ENCODE data around the gene TMEM81.

TMEM81 gene

DNA sequence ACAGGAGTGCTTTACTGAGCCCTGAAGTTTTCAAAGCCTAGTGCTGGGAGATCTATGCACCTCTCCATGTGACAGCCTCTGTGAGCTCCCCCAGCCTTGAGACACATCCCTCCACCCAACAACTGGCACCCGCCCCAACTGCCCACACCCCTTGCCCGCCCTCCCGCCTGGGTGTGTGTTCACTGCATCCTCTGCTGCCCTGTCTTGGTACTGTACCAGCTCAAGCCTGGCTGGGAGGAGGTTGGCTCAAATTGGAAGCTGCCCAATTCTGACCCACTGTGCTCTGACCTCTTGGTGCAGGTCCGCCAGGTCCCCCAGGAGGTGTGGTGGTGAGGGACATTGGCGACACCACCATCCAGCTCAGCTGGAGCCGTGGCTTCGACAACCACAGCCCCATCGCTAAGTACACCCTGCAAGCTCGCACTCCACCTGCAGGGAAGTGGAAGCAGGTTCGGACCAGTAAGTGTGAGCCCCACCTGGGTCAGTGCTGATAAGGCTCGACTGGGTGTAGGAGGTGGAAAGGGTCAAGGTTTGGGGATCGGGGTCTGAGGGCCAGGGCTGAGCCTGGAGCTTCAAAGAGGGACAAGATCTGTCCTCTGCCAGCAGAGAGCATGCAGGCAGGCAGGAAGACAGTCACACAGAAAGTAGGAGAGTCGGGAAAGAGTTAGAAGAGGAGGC is 18.0 kb downstream of the TMEM81 start:
- H3K27me3 ChIP-seq (ENCODE audit: control insufficient read depth, insufficient read depth, low read length), result no peaks in the 10 kb centered on the region
- peaks cover 4% of the 10 kb centered on the region for H3K4me1 ChIP-seq (ENCODE audit: control insufficient read depth, insufficient read depth, low read length)
- H3K9me3 ChIP-seq (ENCODE audit: control insufficient read depth, insufficient read depth, low read length), result no peaks in the 10 kb centered on the region
- H3K9ac ChIP-seq (ENCODE audit: low read depth, low read length), result no peak overlapping the region
- H3K36me3 ChIP-seq (ENCODE audit: control insufficient read depth, insufficient read depth, low read length), result no peaks in the 10 kb centered on the region
- no peak overlapping the region for H3K4me3 ChIP-seq (ENCODE audit: low read depth, low read length)

DNA sequence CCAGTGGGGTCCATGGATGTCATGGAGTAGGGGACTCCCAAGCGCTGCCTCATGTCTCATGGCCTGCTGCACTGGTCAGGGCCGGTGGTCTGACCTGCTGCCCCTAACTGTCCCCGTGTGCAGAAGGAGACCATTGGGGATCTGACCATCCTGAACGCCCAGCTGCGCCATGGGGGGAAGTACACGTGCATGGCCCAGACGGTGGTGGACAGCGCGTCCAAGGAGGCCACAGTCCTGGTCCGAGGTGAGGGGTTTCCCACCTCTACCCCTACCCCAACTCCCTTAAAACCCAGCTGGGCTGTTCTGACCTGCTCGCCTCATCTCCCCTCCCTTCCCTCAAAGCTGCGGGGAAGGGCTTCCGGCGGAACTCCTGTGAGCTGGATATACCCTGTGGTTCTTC is 18.6 kb downstream of the TMEM81 start:
- Histone ChIP-seq H3K9me3 (ENCODE audit: control insufficient read depth, insufficient read depth, low read length) (no peaks in the 10 kb centered on the region), H3K36me3 (ENCODE audit: control insufficient read depth, insufficient read depth, low read length) (no peaks in the 10 kb centered on the region), H3K9ac (ENCODE audit: low read depth, low read length) (no peak overlapping the region), H3K4me3 (ENCODE audit: low read depth, low read length) (no peak overlapping the region), H3K4me1 (ENCODE audit: control insufficient read depth, insufficient read depth, low read length) (peaks cover 4% of the 10 kb centered on the region), H3K27me3 (ENCODE audit: control insufficient read depth, insufficient read depth, low read length) (no peaks in the 10 kb centered on the region)

DNA sequence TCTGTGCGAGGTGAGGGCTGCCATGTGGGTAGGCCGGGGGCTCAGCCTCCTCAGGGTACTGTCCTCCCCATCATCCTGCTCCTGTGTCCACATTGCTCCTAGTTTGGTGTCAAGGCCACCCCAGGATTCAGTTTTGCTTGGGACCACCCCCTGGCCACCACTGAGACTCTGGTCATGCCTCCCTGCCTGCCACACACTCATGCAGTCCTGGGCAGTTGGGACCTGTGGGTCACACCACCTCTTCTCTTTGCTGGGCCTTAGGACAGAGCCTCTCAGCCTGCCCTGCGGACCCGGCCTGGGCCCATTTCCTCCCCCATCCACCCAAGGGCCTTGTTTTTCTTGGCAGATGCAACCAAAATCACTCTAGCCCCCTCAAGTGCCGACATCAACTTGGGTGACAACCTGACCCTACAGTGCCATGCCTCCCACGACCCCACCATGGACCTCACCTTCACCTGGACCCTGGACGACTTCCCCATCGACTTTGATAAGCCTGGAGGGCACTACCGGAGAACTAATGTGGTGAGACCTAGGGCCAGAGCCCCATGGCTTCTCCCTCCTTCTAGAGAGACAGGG is 19.4 kb downstream of the TMEM81 start:
- Histone ChIP-seq H3K27me3 (ENCODE audit: control insufficient read depth, insufficient read depth, low read length) (no peaks in the 10 kb centered on the region), H3K9me3 (ENCODE audit: control insufficient read depth, insufficient read depth, low read length) (no peaks in the 10 kb centered on the region), H3K4me3 (ENCODE audit: low read depth, low read length) (no peak overlapping the region), H3K4me1 (ENCODE audit: control insufficient read depth, insufficient read depth, low read length) (peaks cover 4% of the 10 kb centered on the region), H3K36me3 (ENCODE audit: control insufficient read depth, insufficient read depth, low read length) (no peaks in the 10 kb centered on the region), H3K9ac (ENCODE audit: low read depth, low read length) (no peak overlapping the region)

DNA sequence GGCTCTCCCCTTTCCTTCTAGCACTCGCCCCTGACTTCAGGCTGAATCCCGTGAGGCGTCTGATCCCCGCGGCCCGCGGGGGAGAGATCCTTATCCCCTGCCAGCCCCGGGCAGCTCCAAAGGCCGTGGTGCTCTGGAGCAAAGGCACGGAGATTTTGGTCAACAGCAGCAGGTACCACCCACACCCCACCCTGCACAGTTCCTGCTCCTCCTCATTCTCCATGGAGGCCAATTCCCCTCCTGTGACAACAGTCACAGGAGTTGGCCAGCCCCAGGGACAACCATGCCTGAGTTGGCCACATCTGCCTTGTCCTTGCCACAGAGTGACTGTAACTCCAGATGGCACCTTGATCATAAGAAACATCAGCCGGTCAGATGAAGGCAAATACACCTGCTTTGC is 20.0 kb downstream of the TMEM81 start:
- Histone ChIP-seq H3K4me1 (ENCODE audit: control insufficient read depth, insufficient read depth, low read length) (peaks cover 4% of the 10 kb centered on the region), H3K27me3 (ENCODE audit: control insufficient read depth, insufficient read depth, low read length) (no peaks in the 10 kb centered on the region), H3K9me3 (ENCODE audit: control insufficient read depth, insufficient read depth, low read length) (no peaks in the 10 kb centered on the region), H3K36me3 (ENCODE audit: control insufficient read depth, insufficient read depth, low read length) (no peaks in the 10 kb centered on the region), H3K4me3 (ENCODE audit: low read depth, low read length) (no peak overlapping the region), H3K9ac (ENCODE audit: low read depth, low read length) (no peak overlapping the region)

DNA sequence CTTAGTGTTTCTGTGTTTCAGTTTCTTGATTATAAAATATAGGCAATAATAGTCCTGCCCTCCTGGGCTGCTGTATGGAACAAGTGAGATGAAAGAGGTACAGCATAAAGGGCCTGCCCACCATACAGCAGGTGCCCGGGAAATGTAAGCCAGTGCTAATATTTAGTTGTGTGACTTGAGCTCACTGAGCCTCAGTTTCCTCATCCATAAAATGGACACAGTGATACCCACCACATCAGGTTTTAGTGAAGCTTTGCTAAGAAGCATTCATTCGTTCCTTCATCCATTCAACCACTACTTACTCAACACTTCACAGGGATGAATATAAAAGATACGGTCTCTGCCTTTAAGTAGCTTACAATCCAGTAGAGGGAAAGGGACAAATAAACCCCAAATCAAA is 21.4 kb downstream of the TMEM81 start:
- Histone ChIP-seq H3K27me3 (ENCODE audit: control insufficient read depth, insufficient read depth, low read length) (no peaks in the 10 kb centered on the region), H3K4me1 (ENCODE audit: control insufficient read depth, insufficient read depth, low read length) (peaks cover 4% of the 10 kb centered on the region), H3K36me3 (ENCODE audit: control insufficient read depth, insufficient read depth, low read length) (no peaks in the 10 kb centered on the region), H3K4me3 (ENCODE audit: low read depth, low read length) (no peak overlapping the region), H3K9ac (ENCODE audit: low read depth, low read length) (no peak overlapping the region), H3K9me3 (ENCODE audit: control insufficient read depth, insufficient read depth, low read length) (no peaks in the 10 kb centered on the region)

DNA sequence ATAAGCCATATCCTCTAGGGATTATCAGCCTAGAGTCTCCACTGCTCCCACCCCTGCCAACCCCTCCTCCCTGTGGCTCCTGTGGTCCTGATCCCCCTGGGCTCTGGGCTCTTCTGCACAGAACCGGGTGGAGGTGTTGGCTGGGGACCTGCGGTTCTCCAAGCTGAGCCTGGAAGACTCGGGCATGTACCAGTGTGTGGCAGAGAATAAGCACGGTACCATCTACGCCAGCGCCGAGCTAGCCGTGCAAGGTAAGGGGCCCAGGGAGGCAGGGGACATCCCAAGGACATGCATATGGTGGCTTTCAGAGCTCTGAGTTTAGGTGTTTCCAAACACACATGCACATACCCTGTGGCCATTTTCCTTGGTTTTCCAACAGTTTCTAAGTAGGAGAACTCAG is 21.9 kb downstream of the TMEM81 start:
- Histone ChIP-seq H3K9ac (ENCODE audit: low read depth, low read length) (peak overlapping the region; percentile 32), H3K4me1 (ENCODE audit: control insufficient read depth, insufficient read depth, low read length) (peaks cover 4% of the 10 kb centered on the region), H3K9me3 (ENCODE audit: control insufficient read depth, insufficient read depth, low read length) (no peaks in the 10 kb centered on the region), H3K36me3 (ENCODE audit: control insufficient read depth, insufficient read depth, low read length) (no peaks in the 10 kb centered on the region), H3K27me3 (ENCODE audit: control insufficient read depth, insufficient read depth, low read length) (no peaks in the 10 kb centered on the region), H3K4me3 (ENCODE audit: low read depth, low read length) (no peak overlapping the region)

DNA sequence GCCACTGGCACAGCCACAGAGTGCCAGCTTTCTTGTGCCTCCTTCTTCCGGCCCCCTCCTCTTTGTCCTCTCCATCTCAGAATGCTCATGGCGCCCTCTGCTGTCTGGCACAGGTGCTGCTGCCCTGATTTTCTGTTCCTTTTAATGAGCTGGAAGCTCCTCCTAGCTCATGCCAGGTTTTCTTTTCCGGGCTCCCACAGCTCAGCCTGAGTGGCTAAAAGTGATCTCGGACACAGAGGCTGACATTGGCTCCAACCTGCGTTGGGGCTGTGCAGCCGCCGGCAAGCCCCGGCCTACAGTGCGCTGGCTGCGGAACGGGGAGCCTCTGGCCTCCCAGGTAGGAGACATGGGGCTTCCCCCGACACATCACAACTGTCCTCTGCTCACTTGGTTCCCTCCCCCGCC is 22.6 kb downstream of the TMEM81 start:
- Histone ChIP-seq H3K9ac (ENCODE audit: low read depth, low read length) (no peak overlapping the region), H3K27me3 (ENCODE audit: control insufficient read depth, insufficient read depth, low read length) (no peaks in the 10 kb centered on the region), H3K9me3 (ENCODE audit: control insufficient read depth, insufficient read depth, low read length) (no peaks in the 10 kb centered on the region), H3K4me3 (ENCODE audit: low read depth, low read length) (no peak overlapping the region), H3K36me3 (ENCODE audit: control insufficient read depth, insufficient read depth, low read length) (no peaks in the 10 kb centered on the region), H3K4me1 (ENCODE audit: control insufficient read depth, insufficient read depth, low read length) (peaks cover 4% of the 10 kb centered on the region)

DNA sequence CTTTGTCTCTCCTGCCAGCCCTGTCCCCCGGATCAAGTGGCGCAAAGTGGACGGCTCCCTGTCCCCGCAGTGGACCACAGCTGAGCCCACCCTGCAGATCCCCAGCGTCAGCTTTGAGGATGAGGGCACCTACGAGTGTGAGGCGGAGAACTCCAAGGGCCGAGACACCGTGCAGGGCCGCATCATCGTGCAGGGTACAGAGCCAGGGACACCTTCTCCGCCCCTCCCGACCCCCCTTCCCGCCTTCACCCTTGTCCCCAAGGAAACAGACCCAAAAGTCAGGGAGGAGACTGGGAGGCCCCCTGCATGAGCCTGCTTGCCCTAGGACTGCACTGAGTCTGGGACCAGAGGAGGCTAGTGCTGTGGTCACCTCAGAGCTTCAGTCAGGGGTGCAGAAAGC is 23.0 kb downstream of the TMEM81 start:
- no peak overlapping the region for H3K4me3 ChIP-seq (ENCODE audit: low read depth, low read length)
- H3K36me3 ChIP-seq (ENCODE audit: control insufficient read depth, insufficient read depth, low read length), result no peaks in the 10 kb centered on the region
- peak overlapping the region; percentile 38 for H3K9ac ChIP-seq (ENCODE audit: low read depth, low read length)
- no peaks in the 10 kb centered on the region for H3K9me3 ChIP-seq (ENCODE audit: control insufficient read depth, insufficient read depth, low read length)
- H3K4me1 ChIP-seq (ENCODE audit: control insufficient read depth, insufficient read depth, low read length), result peaks cover 4% of the 10 kb centered on the region
- no peaks in the 10 kb centered on the region for H3K27me3 ChIP-seq (ENCODE audit: control insufficient read depth, insufficient read depth, low read length)

DNA sequence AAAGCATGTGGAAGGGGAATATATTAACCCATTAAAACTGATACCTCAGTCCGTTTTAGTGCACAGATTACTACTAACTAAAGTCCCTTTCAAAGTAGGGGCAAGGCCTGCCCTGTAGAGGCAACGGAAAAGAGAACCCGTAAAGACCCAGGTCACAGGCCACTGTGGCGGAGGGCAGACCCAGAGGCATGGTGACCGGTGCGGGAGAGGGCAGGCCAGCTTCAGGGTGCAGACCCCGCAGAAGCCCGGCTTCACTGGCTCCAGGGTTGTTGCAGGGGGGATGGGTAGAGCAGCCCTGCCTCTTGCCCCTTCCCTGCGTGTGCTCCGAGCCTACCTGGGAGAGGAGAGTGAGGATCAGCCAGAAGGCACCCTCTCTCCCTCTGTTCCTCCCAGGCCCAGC is 23.5 kb downstream of the TMEM81 start:
- Histone ChIP-seq H3K9me3 (ENCODE audit: control insufficient read depth, insufficient read depth, low read length) (no peaks in the 10 kb centered on the region), H3K4me1 (ENCODE audit: control insufficient read depth, insufficient read depth, low read length) (peaks cover 4% of the 10 kb centered on the region), H3K9ac (ENCODE audit: low read depth, low read length) (peak overlapping the region; percentile 38), H3K36me3 (ENCODE audit: control insufficient read depth, insufficient read depth, low read length) (no peaks in the 10 kb centered on the region), H3K4me3 (ENCODE audit: low read depth, low read length) (no peak overlapping the region), H3K27me3 (ENCODE audit: control insufficient read depth, insufficient read depth, low read length) (no peaks in the 10 kb centered on the region)

DNA sequence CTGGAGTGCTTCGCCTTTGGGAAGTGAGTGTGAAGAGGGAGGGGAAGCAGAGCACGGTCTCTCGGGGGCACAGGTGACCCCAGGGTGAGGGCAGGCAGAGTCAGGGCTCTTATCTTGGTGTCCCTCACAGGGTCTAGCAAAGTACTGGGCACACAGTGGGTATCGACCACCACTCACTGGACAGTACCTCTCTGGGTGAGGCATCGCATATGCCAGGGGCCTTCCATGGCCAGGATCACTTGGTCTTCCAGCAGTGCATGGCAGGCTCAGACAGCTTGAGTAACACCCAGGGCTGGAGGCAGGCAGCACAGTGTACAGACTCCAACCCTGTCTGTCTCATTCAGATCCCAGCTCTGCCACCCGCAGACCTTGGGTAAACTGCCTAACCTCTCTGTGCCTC is 24.6 kb downstream of the TMEM81 start:
- no peak overlapping the region for H3K9ac ChIP-seq (ENCODE audit: low read depth, low read length)
- no peaks in the 10 kb centered on the region for H3K9me3 ChIP-seq (ENCODE audit: control insufficient read depth, insufficient read depth, low read length)
- no peaks in the 10 kb centered on the region for H3K27me3 ChIP-seq (ENCODE audit: control insufficient read depth, insufficient read depth, low read length)
- H3K4me1 ChIP-seq (ENCODE audit: control insufficient read depth, insufficient read depth, low read length), result peaks cover 4% of the 10 kb centered on the region
- no peak overlapping the region for H3K4me3 ChIP-seq (ENCODE audit: low read depth, low read length)
- no peaks in the 10 kb centered on the region for H3K36me3 ChIP-seq (ENCODE audit: control insufficient read depth, insufficient read depth, low read length)

DNA sequence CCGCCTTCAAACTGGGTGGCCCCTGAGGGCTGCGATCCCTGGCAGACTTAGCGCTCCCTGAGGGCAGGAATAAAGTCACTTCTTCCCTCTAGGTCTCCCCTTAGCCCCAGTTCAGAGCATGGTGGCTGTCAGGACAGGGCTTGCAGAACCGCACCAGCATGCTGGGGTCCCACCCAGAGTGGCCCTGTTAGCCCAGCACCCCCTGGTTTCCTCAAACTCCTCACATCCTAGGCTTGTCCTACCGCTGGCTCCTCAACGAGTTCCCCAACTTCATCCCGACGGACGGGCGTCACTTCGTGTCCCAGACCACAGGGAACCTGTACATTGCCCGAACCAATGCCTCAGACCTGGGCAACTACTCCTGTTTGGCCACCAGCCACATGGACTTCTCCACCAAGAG is 25.4 kb downstream of the TMEM81 start:
- no peaks in the 10 kb centered on the region for H3K36me3 ChIP-seq (ENCODE audit: control insufficient read depth, insufficient read depth, low read length)
- no peaks in the 10 kb centered on the region for H3K27me3 ChIP-seq (ENCODE audit: control insufficient read depth, insufficient read depth, low read length)
- peaks cover 4% of the 10 kb centered on the region for H3K4me1 ChIP-seq (ENCODE audit: control insufficient read depth, insufficient read depth, low read length)
- no peak overlapping the region for H3K9ac ChIP-seq (ENCODE audit: low read depth, low read length)
- H3K9me3 ChIP-seq (ENCODE audit: control insufficient read depth, insufficient read depth, low read length), result no peaks in the 10 kb centered on the region
- H3K4me3 ChIP-seq (ENCODE audit: low read depth, low read length), result no peak overlapping the region

DNA sequence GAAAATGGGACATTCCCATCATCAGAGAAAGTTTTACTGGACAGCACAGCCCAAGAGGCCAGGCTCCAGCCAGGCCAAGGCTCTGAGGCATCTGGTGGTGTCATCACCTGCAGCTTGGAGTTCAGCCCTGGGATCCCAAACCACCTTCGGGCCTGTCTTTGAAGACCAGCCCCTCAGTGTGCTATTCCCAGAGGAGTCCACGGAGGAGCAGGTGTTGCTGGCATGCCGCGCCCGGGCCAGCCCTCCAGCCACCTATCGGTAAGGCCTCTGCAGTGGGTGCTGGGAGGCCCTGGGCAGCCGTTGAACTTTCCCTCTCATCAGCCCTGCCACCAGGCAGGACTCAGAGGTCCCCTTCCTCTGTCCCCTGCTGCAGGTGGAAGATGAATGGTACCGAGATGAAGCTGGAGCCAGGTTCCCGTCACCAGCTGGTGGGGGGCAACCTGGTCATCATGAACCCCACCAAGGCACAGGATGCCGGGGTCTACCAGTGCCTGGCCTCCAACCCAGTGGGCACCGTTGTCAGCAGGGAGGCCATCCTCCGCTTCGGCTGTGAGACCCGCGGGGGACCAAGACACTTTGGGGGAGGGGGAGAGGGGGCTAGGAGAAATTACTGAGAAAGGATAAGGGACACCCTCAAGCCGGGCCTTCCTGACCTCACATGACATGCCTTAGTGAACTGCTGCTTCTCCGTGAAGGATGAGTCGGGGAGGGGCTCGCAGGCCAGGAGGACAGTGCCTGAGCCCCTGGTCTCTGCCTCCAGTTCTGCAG is 26.3 kb downstream of the TMEM81 start:
- Histone ChIP-seq H3K4me3 (ENCODE audit: low read depth, low read length) (no peak overlapping the region), H3K36me3 (ENCODE audit: control insufficient read depth, insufficient read depth, low read length) (no peaks in the 10 kb centered on the region), H3K4me1 (ENCODE audit: control insufficient read depth, insufficient read depth, low read length) (peaks cover 4% of the 10 kb centered on the region), H3K9ac (ENCODE audit: low read depth, low read length) (no peak overlapping the region), H3K27me3 (ENCODE audit: control insufficient read depth, insufficient read depth, low read length) (no peaks in the 10 kb centered on the region), H3K9me3 (ENCODE audit: control insufficient read depth, insufficient read depth, low read length) (no peaks in the 10 kb centered on the region)
